ENCODE data around the gene IFNAR1.
"Not testable (repeated sequence)": the region's sequence is repeated elsewhere in the genome, so short reads cannot be mapped to it uniquely, and the experiment has no call there.

GRCh38 chr21:33323610-33324009 lies 1.2 kb upstream of the IFNAR1 start:
- TF ChIP-seq POLR2AphosphoS5 (IDR thresholded peaks at IDR 0.05) = not testable (repeated sequence)
- TF ChIP-seq, protein P1, sequence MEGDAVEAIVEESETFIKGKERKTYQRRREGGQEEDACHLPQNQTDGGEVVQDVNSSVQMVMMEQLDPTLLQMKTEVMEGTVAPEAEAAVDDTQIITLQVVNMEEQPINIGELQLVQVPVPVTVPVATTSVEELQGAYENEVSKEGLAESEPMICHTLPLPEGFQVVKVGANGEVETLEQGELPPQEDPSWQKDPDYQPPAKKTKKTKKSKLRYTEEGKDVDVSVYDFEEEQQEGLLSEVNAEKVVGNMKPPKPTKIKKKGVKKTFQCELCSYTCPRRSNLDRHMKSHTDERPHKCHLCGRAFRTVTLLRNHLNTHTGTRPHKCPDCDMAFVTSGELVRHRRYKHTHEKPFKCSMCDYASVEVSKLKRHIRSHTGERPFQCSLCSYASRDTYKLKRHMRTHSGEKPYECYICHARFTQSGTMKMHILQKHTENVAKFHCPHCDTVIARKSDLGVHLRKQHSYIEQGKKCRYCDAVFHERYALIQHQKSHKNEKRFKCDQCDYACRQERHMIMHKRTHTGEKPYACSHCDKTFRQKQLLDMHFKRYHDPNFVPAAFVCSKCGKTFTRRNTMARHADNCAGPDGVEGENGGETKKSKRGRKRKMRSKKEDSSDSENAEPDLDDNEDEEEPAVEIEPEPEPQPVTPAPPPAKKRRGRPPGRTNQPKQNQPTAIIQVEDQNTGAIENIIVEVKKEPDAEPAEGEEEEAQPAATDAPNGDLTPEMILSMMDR (IDR thresholded peaks at IDR 0.05) = not testable (repeated sequence)

Measured in transverse colon (tissue), 4 donors.